Activated T-helper 1 cell treated with anti-CD3 and anti-CD28 coated beads, Interleukin-2, amount 50 U/mL, for 16 hours (primary cell): Measurements from ENCODE around the gene RGS19.

Source experiments
- DNase-seq, 2 donors: peaks; one replicate each; pipeline ENCODE4 v3.0.0-alpha.2; 2020; ENCODE audit warnings: low read depth in 1 of 2, low spot score in 1 of 2

The RGS19 gene

DNA sequence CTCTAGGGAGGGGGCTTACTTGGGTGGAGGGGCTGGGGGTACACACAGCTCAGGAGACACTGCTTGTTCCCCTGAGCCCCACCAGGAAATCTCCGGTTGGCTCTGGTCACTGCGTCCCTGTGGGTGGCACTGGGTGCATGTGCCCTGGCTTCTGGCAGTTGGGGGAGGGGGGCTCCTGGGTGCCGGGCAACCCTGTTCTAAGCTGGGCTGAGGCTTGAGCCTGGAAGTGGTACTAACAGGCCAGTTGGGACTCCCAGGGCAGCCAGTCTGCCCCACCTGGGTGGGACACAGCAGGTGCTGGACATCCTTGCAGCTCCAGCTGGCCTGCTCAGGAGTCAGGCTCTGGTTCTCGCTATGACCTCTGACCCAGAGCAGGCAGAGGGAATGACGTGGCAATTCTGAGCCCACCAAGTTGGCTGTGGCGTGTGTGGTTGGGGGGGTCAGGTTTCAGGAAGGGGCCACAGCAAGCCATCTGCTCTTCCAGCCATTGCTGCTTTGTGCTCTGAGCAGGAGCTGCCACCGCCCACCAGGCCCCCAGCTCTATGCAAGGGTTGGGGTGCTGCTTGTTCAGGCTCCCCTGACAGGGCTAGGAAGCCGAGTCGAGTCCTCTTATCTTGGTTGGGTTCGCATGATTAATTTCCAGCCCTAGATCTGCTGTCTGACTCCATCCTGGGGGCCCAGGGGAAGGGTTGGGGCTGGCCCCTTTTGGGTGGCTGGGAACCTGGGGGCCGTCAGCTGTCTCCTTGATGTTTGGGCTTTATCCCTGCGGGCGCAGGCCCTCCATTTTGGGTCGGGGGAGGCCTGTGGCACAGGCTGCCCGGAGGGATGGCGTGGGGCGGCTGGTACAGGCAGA is 42.7 kb downstream of the RGS19 start:
- DNase-seq, result no peak

DNA sequence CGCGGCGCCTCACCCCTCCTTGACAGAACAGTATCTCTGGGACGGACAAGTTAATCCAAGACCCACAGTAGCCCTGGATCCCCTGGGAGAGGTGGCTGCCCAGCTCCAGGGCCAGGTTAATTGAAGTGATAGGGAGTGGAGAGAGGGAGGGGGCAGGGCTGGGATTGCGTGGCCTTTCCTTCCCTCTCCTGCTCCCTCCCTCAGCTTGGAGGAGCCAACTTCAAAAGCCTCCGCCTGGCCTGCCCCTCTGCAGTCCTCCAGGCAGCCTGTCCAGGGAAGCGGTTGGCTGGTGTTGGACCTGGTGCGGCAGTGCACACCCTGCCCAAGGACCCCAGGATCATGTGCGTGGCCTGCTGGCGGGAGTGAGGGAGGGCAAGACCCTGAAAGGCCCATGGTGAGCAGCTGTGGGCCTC is 43.4 kb downstream of the RGS19 start, which contains the start of gene C20orf204:
Gene C20orf204, plus strand, starts transcription at position 250 of the 413 bp plus-strand sequence. Its CDS starts 142 bp downstream, at position 392.
- DNase-seq, result no peak

DNA sequence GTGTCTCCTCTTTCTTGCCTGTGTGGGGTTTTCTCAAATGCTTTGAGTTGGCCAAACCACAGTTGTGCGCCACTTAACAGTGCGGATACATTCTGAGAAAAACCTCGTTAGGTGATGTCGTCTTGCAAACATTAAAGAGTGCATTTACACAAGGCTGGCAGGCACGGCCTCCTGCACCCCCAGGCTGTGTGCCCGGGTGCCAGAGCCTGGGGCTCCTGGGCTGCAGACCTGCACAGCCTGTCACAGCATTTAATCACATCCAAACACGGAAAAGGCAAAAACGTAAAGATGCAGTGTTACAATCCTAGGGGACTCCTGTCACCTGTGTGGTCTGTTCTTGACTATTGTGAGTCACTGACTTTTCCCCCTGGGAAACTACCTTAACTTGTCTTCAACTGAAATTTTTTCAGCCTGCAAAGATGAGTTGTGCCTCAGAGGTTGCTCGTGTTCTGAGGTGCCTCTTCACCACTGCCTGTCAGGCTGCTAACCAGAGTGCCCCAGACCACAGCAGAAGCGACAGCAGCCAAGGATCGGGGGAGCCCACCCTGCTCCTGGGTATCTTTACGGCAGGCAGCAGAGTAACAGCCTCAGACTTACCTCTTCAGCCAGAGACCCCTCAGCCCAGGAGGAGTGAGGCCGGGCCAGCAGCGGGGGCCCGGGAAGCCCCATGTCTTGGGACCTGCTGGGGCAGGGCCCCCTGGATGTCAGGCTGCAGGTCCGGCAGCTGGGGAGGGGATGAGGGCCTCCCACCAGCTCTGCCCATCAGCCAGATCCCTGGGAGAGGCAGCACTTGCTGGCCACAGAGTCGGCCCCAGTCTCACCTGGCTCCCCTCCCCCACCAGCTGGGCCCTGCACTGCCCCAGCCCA is 44.0 kb downstream of the RGS19 start:
- no peak for DNase-seq

DNA sequence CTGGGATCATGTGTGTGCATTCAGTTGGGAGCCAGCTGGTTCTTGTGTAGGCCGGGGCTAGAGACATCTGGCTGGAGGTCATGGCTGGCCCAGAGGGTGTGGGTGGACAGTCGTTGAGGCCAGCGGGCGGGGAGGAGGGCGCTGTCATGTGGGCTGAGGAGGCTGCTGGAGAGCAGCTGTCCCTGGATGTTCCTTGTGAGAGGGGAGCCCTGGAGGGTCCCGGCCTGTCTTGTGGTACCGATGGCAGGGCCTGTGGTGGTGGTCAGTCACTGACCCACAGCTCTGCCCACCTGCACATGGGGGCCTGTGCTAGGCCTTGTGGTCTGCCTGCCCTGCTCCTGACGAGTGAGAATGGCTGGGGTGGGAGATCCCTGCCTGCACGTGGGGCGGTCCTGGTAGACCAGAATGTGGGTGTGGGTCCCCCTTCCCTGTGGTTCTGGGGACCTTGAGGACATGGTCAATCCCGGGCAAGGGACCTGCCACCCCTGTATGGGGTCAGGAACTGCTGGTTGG is 45.3 kb downstream of the RGS19 start:
- no peak for DNase-seq

DNA sequence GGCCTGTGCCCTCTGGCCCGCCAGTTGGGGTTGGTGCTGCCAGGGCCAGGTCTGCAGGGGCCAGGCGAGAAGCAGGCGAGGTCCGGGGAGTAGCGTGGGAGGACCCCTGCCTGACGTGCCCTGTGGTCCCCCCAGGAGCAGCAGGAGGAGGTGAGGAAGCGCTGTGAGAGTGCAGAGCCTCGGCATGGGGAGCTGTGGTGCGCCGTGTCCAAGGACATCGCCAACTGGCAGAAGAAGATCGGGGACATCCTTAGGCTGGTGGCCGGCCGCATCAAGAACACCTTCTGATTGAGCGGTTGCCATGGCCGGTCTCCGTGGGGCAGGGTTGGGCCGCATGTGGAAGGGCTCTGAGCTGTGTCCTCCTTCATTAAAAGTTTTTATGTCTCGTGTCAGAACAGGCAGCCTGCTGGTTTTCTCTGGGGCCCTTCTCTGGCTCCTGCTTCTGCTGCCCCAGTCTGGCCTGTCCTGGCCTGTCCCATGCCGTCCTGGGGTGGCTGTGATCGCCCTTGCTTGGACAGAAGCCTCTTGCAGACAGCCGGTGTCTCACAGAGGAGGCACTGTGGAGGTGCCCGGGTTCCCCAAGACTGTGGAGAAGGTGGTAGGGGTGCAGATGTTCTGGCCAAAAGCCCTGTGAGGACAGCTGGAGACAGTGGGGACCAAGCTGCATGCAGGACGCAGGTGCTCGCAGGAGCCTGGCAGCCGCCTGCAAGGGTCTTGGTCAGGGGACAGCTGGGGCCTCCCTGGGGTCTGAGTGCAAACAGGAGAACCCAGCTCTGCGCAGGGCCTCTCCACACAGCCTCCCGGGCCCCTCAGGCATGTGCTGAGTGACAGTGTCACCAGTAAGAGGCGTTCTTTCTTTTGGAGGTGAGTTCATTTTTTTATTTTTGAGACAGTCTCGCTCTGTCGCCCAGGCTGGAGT is 46.4 kb downstream of the RGS19 start:
- DNase-seq, result no peak

DNA sequence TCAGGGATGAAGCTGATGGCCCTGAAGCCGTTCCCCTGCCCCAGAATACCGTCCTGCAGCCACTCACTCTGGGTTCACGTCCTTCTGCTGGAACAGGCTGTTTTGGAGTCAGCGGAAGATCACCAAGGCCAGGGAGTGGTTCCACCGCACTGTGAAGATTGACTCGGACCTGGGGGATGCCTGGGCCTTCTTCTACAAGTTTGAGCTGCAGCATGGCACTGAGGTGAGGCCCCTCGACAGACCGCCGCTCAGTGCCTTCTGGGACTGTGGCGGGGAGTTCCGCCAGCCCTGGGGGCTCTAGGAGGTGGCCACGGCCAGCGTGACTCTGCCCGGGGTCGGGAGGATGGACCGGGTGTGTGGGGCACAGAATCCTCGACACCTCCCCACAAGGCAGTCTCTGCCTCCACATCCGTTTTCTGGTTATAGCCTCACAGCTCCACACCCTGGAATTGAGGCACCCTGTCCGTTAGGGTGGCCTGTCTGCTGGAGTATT is 47.5 kb downstream of the RGS19 start:
- DNase-seq, result no peak

DNA sequence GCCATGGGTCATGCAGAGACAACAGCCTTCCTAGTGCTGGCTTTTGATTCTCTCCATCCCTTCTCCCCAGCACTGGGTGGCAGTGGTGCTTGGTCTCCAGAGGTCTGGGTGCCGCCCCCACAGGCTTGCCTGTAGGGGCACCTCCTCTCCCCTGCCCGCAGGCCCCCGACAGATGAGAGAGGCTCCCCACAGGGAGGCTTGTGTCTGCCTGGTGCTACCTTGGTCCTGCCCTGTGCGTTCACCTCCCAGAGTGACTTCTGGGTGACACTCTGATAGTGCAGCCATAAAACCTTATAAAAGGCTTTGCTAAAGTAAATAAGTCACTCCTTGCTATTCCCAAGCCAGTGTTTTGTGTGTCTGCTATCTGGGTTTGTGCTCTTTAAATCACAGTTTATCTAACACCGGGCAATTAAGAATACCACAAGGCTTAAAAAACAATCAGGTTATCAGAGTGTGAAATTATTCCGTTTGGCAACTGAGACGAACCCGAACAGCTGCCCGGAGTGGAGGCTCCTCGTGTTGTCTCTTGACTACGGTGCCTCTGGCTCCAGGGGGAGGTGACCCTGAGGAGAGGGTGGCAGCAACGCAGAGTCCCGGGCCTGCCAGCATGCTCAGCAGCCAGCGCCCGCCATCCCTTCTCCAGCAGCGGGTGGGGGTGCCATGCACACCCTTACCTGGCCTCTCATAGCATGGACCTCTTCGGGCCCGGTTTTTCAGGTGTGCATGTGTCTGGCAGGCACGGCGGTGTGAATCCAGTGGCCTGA is 48.8 kb downstream of the RGS19 start:
- DNase-seq, result no peak

DNA sequence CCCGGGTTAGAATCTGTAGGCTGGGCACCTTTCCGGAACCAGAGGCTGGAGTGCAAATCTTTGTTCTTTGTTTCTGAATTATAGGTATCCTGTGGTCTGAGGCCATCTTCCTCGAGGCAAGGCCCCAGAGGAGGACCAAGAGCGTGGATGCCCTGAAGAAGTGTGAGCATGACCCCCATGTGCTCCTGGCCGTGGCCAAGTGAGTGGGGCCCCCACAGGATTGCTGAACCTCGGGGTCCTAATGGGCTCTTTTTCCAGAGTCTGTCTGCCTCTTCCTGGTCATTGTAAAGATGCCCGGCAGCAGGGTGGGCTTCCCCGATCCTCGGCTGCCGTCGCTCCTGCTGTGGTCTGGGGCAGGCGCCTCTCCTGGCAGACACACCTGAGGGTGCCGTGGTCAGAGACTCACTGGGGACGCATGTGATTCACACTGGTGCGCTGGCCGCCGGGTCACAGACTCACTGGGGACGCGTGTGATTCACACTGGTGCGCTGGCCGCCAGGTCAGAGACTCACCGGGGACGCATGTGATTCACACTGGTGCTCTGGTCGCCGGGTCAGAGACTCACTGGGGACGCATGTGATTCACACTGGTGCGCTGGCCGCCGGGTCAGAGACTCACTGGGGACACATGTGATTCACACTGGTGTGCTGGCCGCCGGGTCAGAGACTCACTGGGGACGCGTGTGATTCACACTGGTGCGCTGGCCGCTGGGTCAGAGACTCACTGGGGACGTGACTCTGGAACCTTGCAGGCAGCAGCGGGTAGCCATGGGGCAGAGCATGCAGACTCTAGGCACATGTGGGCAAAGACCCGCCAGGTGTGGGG is 49.8 kb downstream of the RGS19 start:
- no peak for DNase-seq

DNA sequence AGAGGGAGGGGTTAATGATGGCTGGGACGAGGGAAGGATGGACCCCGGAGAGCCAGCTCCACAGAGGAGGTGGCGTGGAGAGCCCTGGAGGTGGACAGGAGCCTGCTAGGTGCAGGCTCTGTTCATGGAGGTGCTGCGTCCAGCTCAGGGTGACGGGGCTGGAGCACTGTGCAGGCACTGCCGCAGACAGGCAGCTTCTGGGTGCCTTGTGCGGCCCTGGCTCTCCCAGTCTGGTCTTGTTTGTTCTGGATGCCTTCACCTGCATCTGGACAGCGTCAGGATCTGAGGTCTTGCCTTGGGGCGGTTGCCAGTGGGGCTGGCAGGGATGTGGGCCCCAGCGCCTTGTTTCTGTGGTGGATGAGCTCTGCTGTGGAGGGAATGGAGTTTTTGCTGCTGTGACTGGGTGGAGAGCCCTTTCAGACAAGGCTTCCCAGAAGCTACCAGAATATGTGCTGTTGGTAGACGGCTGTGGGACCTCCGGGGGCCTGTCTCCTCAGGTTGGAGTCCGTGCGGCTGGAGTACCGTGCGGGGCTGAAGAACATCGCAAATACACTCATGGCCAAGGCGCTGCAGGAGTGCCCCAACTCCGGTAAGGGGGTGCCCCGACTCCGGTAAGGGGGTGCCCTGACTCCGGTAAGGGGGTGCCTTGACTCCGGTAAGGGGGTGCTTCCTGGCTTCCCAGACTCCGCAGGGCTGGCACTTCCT is 51.2 kb downstream of the RGS19 start:
- no peak for DNase-seq

DNA sequence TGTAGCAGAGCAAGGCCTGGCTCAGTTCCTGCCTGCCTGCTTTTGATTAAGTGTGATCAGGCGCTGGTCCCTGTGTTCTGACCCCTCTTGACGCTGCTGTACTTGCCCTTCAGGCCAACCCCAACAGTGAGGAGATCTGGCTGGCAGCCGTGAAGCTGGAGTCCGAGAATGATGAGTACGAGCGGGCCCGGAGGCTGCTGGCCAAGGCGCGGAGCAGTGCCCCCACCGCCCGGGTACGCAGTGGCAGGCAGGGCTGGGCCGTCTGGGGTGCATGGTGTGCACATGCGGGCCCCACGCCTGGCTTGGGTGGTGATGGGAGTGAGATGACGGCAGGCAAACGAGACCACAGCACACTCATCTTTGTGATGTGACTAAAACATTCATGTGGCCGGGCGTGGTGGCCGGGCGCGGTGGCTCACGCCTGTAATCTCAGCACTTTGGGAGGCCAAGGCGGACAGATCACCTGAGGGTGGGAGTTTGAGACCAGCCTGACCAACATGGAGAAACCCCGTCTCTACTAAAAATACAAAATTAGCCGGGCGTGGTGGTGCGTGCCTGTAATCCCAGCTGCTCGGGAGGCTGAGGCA is 53.4 kb downstream of the RGS19 start:
- DNase-seq, result no peak

DNA sequence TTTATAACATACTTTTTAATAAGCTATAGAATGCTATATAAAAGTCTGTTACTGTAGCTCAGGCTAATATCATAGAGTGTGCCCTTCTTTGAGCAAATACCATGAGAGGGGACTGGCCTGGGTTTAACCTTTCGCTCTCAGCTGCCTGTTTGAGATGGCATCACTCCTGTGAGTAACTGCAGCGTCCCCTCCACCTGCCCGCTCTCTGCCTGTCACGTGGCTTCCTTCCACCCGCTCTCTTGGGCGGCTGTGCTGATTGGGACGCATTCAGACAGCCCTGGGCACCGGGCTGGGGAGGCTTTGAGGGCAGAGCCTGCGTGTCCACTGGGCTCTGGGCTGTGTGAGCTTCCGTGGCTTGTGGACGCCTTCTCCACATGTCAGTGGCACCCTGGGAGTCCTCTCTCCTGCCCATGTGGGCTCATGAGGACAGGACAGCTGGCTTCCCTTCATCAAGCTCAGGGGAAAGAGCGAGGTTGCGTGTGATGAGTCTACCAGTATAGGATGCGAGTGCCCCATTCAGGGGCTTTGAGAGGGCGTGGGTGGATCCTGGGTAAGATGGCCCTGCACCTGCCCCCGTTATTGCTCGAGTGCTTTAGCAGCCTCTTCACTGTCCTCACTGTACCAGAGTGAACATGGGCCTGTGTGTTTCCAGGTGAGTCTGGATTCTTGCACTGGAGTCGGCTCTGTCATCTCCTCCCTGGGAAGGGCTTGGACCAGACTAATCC is 54.1 kb downstream of the RGS19 start:
- no peak for DNase-seq

DNA sequence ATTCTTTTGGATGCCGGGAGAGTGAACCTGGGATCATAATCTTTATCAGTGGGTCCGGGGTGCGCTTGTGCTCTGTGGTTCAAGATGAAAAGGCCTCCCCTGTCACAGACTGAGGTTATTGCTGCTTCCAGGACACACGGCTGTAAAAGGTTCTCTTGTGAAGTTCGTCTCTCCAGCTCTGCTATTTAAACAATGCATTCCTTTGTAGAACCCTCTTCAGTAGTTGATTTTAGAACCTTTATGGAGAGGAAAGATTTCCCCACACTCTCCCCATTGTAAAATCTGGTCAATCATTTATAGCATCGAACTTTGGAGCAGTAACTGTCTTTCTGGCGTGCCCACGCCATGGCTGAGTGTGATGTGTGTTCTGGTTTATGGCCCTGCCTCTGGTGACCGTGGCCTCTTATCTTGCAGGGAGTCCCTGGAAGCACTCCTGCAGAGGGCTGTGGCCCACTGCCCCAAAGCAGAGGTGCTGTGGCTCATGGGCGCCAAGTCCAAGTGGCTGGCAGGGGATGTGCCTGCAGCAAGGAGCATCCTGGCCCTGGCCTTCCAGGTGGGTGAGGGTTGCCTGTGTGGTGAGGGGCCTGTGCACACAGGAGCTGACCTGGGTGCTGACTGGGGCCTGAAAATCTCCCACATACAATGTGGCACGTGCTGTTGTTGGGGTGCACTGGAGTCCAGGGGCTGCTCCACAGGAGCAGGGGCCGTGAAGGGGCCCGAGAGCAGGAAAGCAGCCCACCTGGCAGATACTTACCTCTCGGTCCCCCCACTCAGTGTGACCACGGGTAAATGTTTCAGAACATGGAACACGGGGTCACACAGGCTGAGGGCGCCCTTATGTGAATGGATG is 55.0 kb downstream of the RGS19 start:
- DNase-seq, result no peak

DNA sequence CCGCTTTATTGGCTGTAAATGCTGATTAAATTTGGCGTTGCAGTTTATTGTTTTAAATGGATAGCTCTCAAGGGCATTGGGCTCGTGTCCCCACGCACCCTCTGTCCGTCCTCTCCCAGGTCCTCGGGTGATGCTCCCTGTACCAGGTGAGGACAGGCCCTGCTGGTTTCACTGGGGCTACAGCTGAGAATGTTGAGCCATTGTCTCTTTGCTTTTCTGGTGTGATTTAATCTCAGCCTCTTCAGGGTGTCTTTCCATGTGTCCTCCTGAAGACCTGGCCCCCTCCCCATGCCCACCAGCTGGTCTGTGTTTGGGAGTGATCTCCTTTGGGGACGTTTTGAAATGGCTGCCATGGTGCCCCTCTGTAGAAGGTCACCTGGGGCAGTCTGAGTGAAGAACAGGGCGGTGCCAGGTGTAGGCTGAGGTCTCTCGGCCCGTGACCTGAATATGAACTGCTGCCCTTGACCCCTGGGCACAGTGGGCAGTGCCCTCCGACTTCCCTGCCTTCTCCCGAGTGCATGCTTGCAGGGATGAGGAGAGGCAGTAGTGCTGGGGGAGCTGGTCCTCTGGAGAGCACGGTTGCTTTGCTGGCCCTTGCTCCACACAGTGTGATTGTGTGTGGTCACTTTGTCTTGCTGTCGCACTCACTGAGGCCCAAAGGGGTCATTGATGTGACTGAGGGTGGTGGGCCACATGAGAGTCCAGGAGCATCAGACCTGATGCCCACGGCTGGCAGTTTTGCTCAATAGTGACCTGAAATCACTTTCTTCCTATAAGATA is 55.8 kb downstream of the RGS19 start:
- no peak for DNase-seq
